ENCODE results near the gene CD74. TPM values are rescaled to one million over a fixed set of nuclear protein-coding genes. Genes with fewer than 3 reads are reported as not detected.

CD74 gene
- total and polyA plus RNA-seq, 10 of the 15 experiments (the other 5 are each of a cell fraction or from before 2014, with no cell fraction given): 1,387 to 11,063 (median 3,922) TPM

- TF ChIP-seq ZBTB4 (CRISPR knock-in tag; IDR thresholded peaks at IDR 0.05): peak; percentile 54; the same call in 1 of the 2 replicates
- TF ChIP-seq SKIL (IDR thresholded peaks at IDR 0.05; ENCODE audit: low read depth, poor library complexity, severe bottlenecking): peak; percentile 80
- TF ChIP-seq PKNOX1 (IDR thresholded peaks at IDR 0.05): peak; percentile 64; the same call in 1 of the 2 replicates
- TF ChIP-seq YY1 (IDR thresholded peaks at IDR 0.05; ENCODE audit: low read depth, low read length): peak; percentile 96
- peak; percentile 83 for TF ChIP-seq NKRF (conservative IDR thresholded peaks at IDR 0.05)
- peak; percentile 57; the same call in 1 of the 2 replicates for TF ChIP-seq SREBF1 (IDR thresholded peaks at IDR 0.05; ENCODE audit: low read length)
- TF ChIP-seq ZSCAN29 (IDR thresholded peaks at IDR 0.05): peak; percentile 64; the same call in 1 of the 2 replicates
- no peak for TF ChIP-seq NFYA (IDR thresholded peaks at IDR 0.05; ENCODE audit: borderline replicate concordance, low read depth, low read length)
- no peak; the same call in 1 of the 2 replicates for TF ChIP-seq TBL1XR1 (IDR thresholded peaks at IDR 0.05; ENCODE audit: low read depth, low read length)
- peak; percentile 49; the same call in 1 of the 2 replicates for TF ChIP-seq DPF2 (IDR thresholded peaks at IDR 0.05)
- peak; percentile 1 for TF ChIP-seq ZZZ3 (IDR thresholded peaks at IDR 0.05; ENCODE audit: control insufficient read depth, insufficient read length, low read depth)
- peak; percentile 94 for TF ChIP-seq KLF5 (IDR thresholded peaks at IDR 0.05; ENCODE audit: partially characterized antibody)
- peak; percentile 98 for TF ChIP-seq E2F8 (IDR thresholded peaks at IDR 0.05; ENCODE audit: low read depth, partially characterized antibody)
- peak; percentile 72 for TF ChIP-seq MAX (IDR thresholded peaks at IDR 0.05; ENCODE audit: low read depth, low read length)
Observed at GRCh38 chr5:150449517-150450339, 37.0 kb upstream of the CD74 start, which contains the start of gene RPS14 (continued).

All from GM12878 (cell line).